ENCODE results near the gene PXYLP1. TPM values are rescaled to one million over a fixed set of nuclear protein-coding genes. Genes with fewer than 3 reads are reported as not detected.

PXYLP1 gene
- polyA plus RNA-seq, 3 donors: 4.1 to 10.9 (median 5.8) TPM

DNA sequence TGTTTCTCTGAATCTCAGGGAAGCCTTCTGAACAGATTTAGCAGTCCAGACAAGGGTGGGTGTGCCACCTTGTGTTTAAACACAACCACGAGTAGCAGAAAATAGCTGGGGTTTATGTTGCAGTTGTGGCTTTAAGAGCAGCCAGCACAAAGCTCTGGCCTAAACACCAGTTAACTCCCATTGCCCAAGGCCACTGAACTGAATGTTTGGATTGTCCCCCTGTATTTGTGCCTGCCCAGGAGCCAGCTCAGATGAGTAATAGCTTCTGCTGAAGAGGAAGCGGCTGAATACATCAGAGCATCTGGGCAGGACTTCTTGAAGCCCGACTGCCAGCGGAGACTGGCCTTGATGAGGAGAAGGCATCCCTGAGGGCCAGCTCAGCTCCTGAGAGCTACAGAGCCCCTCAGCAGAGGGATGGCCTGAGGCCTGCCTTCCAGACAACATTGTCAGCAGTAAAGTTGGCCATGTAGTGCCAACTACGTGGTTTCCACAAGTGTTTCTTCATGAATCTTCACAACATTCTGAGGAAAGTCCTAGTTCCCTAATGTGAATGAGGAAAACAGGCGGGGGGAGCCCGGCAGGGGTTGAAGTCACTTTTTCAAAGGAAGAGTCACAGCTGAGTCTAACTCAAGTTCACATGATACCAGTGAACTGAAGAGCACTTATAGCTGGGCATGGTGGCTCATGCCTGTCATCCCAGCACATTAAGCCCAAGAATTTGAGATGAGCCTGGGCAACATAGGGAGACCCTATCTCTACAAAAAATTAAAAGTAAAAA, 70.9 kb downstream of the PXYLP1 start:
- peaks cover 0 to 2% (median 0%) of the 10 kb centered on the region in 7 donors for H3K9me3 Mint-ChIP-seq

More for the DNA sequence above, 70.9 kb downstream of the PXYLP1 start:
- no peaks in the 10 kb centered on the region for H4K20me1 ChIP-seq (ENCODE audit: insufficient read depth, low read length)
- Mint-ChIP-seq H3K27ac (peak overlapping the region in 5 of 7 donors; percentile 38 to 72 (median 65)), H3K36me3 (peaks cover 4 to 7% of the 10 kb centered on the region in 2 donors), H3K4me3 (peak overlapping the region in 1 of 2 donors; percentile 48), H3K27me3 (ENCODE audit: low read depth in 3 of 3) (peaks cover 0 to 2% (median 0%) of the 10 kb centered on the region in 3 donors), H3K4me1 (peaks cover 11% of the 10 kb centered on the region)
- H3K4me2 ChIP-seq (replicated peaks; ENCODE audit: extremely low read depth, low read length, poor library complexity, severe bottlenecking): no peak overlapping the region
- 44% methylated on average over 7 of the region's 7 CpGs for WGBS (ENCODE audit: insufficient coverage)
- TF ChIP-seq, protein P1, sequence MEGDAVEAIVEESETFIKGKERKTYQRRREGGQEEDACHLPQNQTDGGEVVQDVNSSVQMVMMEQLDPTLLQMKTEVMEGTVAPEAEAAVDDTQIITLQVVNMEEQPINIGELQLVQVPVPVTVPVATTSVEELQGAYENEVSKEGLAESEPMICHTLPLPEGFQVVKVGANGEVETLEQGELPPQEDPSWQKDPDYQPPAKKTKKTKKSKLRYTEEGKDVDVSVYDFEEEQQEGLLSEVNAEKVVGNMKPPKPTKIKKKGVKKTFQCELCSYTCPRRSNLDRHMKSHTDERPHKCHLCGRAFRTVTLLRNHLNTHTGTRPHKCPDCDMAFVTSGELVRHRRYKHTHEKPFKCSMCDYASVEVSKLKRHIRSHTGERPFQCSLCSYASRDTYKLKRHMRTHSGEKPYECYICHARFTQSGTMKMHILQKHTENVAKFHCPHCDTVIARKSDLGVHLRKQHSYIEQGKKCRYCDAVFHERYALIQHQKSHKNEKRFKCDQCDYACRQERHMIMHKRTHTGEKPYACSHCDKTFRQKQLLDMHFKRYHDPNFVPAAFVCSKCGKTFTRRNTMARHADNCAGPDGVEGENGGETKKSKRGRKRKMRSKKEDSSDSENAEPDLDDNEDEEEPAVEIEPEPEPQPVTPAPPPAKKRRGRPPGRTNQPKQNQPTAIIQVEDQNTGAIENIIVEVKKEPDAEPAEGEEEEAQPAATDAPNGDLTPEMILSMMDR (IDR thresholded peaks at IDR 0.05): no peak
- H3K4me1 ChIP-seq (ENCODE audit: control insufficient read depth in 1 of 2, insufficient read depth in 2 of 2, low read length in 2 of 2): peaks cover 7 to 10% of the 10 kb centered on the region in 2 donors
- no peaks in the 10 kb centered on the region for H3K9me3 ChIP-seq (replicated peaks in 1 of 2; ENCODE audit: control insufficient read depth in 1 of 2, insufficient read depth in 1 of 2, low read length in 2 of 2)
- no peak overlapping the region for H2AFZ ChIP-seq (ENCODE audit: insufficient read depth, low read depth, low read length, poor library complexity, severe bottlenecking)
- no peaks in the 10 kb centered on the region for H3K36me3 ChIP-seq (replicated peaks in 1 of 2; ENCODE audit: control insufficient read depth in 1 of 2, insufficient read depth in 2 of 2, low read length in 2 of 2)
- peak overlapping the region in 1 of 2 donors; percentile 38 for H3K27ac ChIP-seq (ENCODE audit: low read depth in 1 of 2, low read length in 2 of 2)
- H3K4me3 ChIP-seq (replicated peaks in 1 of 3; ENCODE audit: low read depth in 2 of 3, low read length in 3 of 3): no peak overlapping the region
- H3K79me2 ChIP-seq (ENCODE audit: insufficient read depth, low read length): no peaks in the 10 kb centered on the region
- peak; percentile 17 to 69 (median 18) for DNase-seq
- no peaks in the 10 kb centered on the region for H3K27me3 ChIP-seq (ENCODE audit: control insufficient read depth in 2 of 2, insufficient read depth in 2 of 2, low read length in 2 of 2)
- no peak overlapping the region for H3K9ac ChIP-seq (ENCODE audit: insufficient read depth, low read length, poor library complexity, severe bottlenecking)
- intact Hi-C loops (cut with micrococcal nuclease): loop anchor here in 1 of 2 donors (5.0 kb wide), 1 partner anchor 140 kb away; no protein-coding TSS in a partner anchor
